ENCODE data around the gene SGMS1. TPM values are rescaled to one million over a fixed set of nuclear protein-coding genes. Genes with fewer than 3 reads are reported as not detected.

SGMS1 gene
- total RNA-seq, 1 experiment from 2014 or later: 20.4 TPM

GRCh38 chr10:50527442-50528043, 96.2 kb downstream of the SGMS1 start:
- Histone ChIP-seq H2BK5ac (ENCODE audit: insufficient read length, low read length) (no peak overlapping the region), H2BK20ac (ENCODE audit: low read depth, low read length, poor library complexity, severe bottlenecking) (no peak overlapping the region), H3K56ac (ENCODE audit: insufficient read length, low read depth, low read length) (no peak overlapping the region), H4K8ac (replicated peaks; ENCODE audit: insufficient read length, low read depth, low read length) (no peak overlapping the region), H3K4ac (ENCODE audit: low read depth, low read length) (no peak overlapping the region), H3K79me1 (ENCODE audit: insufficient read depth, low read depth, low read length, poor library complexity, severe bottlenecking) (no peaks in the 10 kb centered on the region), H4K91ac (ENCODE audit: insufficient read length, low read depth, low read length) (no peak overlapping the region), H2BK12ac (ENCODE audit: insufficient read length, low read depth, low read length) (no peak overlapping the region), H2BK120ac (ENCODE audit: low read depth, low read length, poor library complexity, severe bottlenecking) (no peak overlapping the region), H3K18ac (ENCODE audit: insufficient read length, low read depth, low read length) (no peak overlapping the region), H3K14ac (ENCODE audit: insufficient read depth, low read length) (no peak overlapping the region), H3K9me3 (ENCODE audit: control insufficient read depth, low read depth, low read length) (no peaks in the 10 kb centered on the region), H3K4me2 (ENCODE audit: insufficient read depth, insufficient read length, low read length) (no peak overlapping the region), H3K79me2 (ENCODE audit: insufficient read depth, low read length) (no peaks in the 10 kb centered on the region), H2AFZ (ENCODE audit: low read length) (no peak overlapping the region), H3K23me2 (ENCODE audit: insufficient read length, low read depth, low read length, poor library complexity, severe bottlenecking) (no peaks in the 10 kb centered on the region), H3K27ac (ENCODE audit: insufficient read length, low read depth, low read length) (no peak overlapping the region), H3K9ac (ENCODE audit: extremely low read depth, insufficient read length, low read length) (no peak overlapping the region), H3T11ph (ENCODE audit: low read length) (no peak overlapping the region), H3K4me1 (ENCODE audit: insufficient read depth, low read length) (peaks cover 7% of the 10 kb centered on the region; the same call in 1 of the 2 replicates), H3K23ac (ENCODE audit: insufficient read length, low read depth, low read length) (no peak overlapping the region), H2BK15ac (ENCODE audit: low read depth, low read length) (no peak overlapping the region), H4K5ac (ENCODE audit: insufficient read length, low read depth, low read length) (no peak overlapping the region), H2AK5ac (ENCODE audit: insufficient read length, low read length) (no peak overlapping the region), H3K27me3 (ENCODE audit: insufficient read depth, low read length) (no peaks in the 10 kb centered on the region), H4K20me1 (ENCODE audit: control insufficient read depth, insufficient read depth, insufficient read length) (no peaks in the 10 kb centered on the region)
- peaks cover 40% of the 10 kb centered on the region in 2 experiments for H3K4me1 Mint-ChIP-seq
- no peaks in the 10 kb centered on the region for H3K9me3 Mint-ChIP-seq
- H3K27me3 Mint-ChIP-seq (ENCODE audit: low read depth): no peaks in the 10 kb centered on the region
- no peak for TF ChIP-seq CTCF (conservative IDR thresholded peaks at IDR 0.05)
- no CpG with 5 or more reads among the region's 7 CpGs for WGBS (ENCODE audit: extremely low coverage, insufficient read length, low lambda C conversion rate)
- no peaks in the 10 kb centered on the region for H3K36me3 Mint-ChIP-seq (ENCODE audit: insufficient read depth in 1 of 3, low read depth in 3 of 3)
- DNase-seq: no peak
- H3K27ac Mint-ChIP-seq: no peak overlapping the region
- H3K4me3 Mint-ChIP-seq: no peak overlapping the region
